Naive B cell (primary cell): ENCODE results near the gene ADGRL2. TPM values are rescaled to one million over a fixed set of nuclear protein-coding genes. Genes with fewer than 3 reads are reported as not detected.

ENCODE experiments used
- ATAC-seq, 2 donors: fragments of 150-1000 bp; cut with Tn5 transposase; 2 replicates each; pipeline ENCODE4 v1.10.0; 2021; ENCODE audit warnings: low read depth in 2 of 2, mild to moderate bottlenecking in 2 of 2, moderate library complexity in 2 of 2
- DNase-seq: peaks from one replicate; pipeline ENCODE4 v3.0.0; 2022
- H3K27ac Mint-ChIP-seq, 6 donors: one replicate each; pipeline ENCODE4 v1.8.0; 2020 to 2022; ENCODE audit warnings: mild to moderate bottlenecking in 6 of 6, mixed read lengths in 6 of 6, moderate library complexity in 5 of 6, inconsistent platforms in 2 of 6
- H3K27me3 Mint-ChIP-seq, 3 donors: one replicate each; pipeline ENCODE4 v1.8.0; 2021 to 2022; ENCODE audit warnings: mixed read lengths in 3 of 3, mild to moderate bottlenecking in 1 of 3
- H3K36me3 Mint-ChIP-seq, 2 donors: one replicate each; pipeline ENCODE4 v1.8.0; 2020 to 2022; ENCODE audit warnings: mixed read lengths in 2 of 2, inconsistent platforms in 1 of 2, mild to moderate bottlenecking in 1 of 2
- H3K4me1 Mint-ChIP-seq, 3 donors: one replicate each; pipeline ENCODE4 v1.8.0; 2020 to 2022; ENCODE audit warnings: mixed read lengths in 3 of 3, inconsistent platforms in 1 of 3, mild to moderate bottlenecking in 1 of 3, moderate library complexity in 1 of 3
- H3K4me3 Mint-ChIP-seq, 8 donors: one replicate each; pipeline ENCODE4 v1.8.0; 2020 to 2022; ENCODE audit warnings: mild to moderate bottlenecking in 8 of 8, mixed read lengths in 8 of 8, moderate library complexity in 8 of 8, inconsistent platforms in 2 of 8
- H3K9me3 Mint-ChIP-seq, 7 donors: one replicate each; pipeline ENCODE4 v1.8.0; 2020 to 2022; ENCODE audit warnings: mixed read lengths in 7 of 7, mild to moderate bottlenecking in 5 of 7, inconsistent platforms in 2 of 7, moderate library complexity in 1 of 7
- polyA plus RNA-seq, 6 donors: library from polyadenylated mRNA; unstranded; fragments of 300-500 nt; fragmentation: Illumina TruSeq; gene quantifications; one replicate each; pipeline ENCODE4 v1.2.3, GENCODE V29; 2021; ENCODE audit warnings: low read depth in 6 of 6

ADGRL2 gene
- polyA plus RNA-seq, 6 donors from 2014 or later: not detected

- Mint-ChIP-seq H3K27me3 (no peaks in the 10 kb centered on the region), H3K4me3 (no peak overlapping the region), H3K27ac (no peak overlapping the region), H3K9me3 (peaks cover 3 to 17% (median 7%) of the 10 kb centered on the region in 7 donors), H3K36me3 (no peaks in the 10 kb centered on the region), H3K4me1 (no peaks in the 10 kb centered on the region)
- ATAC-seq: no peak
- DNase-seq: no peak
Measured at GRCh38 chr1:82018319-82018718, 217.6 kb downstream of the ADGRL2 start.

- Mint-ChIP-seq H3K4me3 (no peak overlapping the region), H3K27me3 (no peaks in the 10 kb centered on the region), H3K27ac (no peak overlapping the region), H3K9me3 (peaks cover 3 to 17% (median 7%) of the 10 kb centered on the region in 7 donors), H3K36me3 (no peaks in the 10 kb centered on the region), H3K4me1 (no peaks in the 10 kb centered on the region)
- no peak for DNase-seq
- no peak for ATAC-seq
Measured at GRCh38 chr1:82019508-82019907, 218.8 kb downstream of the ADGRL2 start.

GRCh38 chr1:82030830-82031229, 230.1 kb downstream of the ADGRL2 start:
- H3K4me3 Mint-ChIP-seq: no peak overlapping the region

GRCh38 chr1:82032068-82032467, 231.3 kb downstream of the ADGRL2 start:
- no peaks in the 10 kb centered on the region for H3K36me3 Mint-ChIP-seq
- DNase-seq (no peak), ATAC-seq (no peak)
- no peak overlapping the region for H3K27ac Mint-ChIP-seq
- H3K4me3 Mint-ChIP-seq: no peak overlapping the region
- no peaks in the 10 kb centered on the region for H3K27me3 Mint-ChIP-seq
- no peaks in the 10 kb centered on the region for H3K4me1 Mint-ChIP-seq
- H3K9me3 Mint-ChIP-seq: peaks cover 0 to 11% (median 2%) of the 10 kb centered on the region in 7 donors

More at GRCh38 chr1:82030830-82031229, 230.1 kb downstream of the ADGRL2 start:
- Mint-ChIP-seq H3K27me3 (no peaks in the 10 kb centered on the region), H3K27ac (no peak overlapping the region), H3K36me3 (no peaks in the 10 kb centered on the region), H3K4me1 (no peaks in the 10 kb centered on the region), H3K9me3 (peaks cover 0 to 10% (median 2%) of the 10 kb centered on the region in 7 donors)
- ATAC-seq (no peak), DNase-seq (no peak)

- H3K27ac Mint-ChIP-seq: no peak overlapping the region
- peaks cover 0 to 9% (median 0%) of the 10 kb centered on the region in 7 donors for H3K9me3 Mint-ChIP-seq
- no peaks in the 10 kb centered on the region for H3K27me3 Mint-ChIP-seq
- DNase-seq: no peak
- H3K4me1 Mint-ChIP-seq: no peaks in the 10 kb centered on the region
- no peak for ATAC-seq
- no peaks in the 10 kb centered on the region for H3K36me3 Mint-ChIP-seq
- H3K4me3 Mint-ChIP-seq: no peak overlapping the region
Measured at GRCh38 chr1:82034812-82035211, 234.1 kb downstream of the ADGRL2 start.
